ENCODE measurements around the gene MUL1. TPM values are rescaled to one million over a fixed set of nuclear protein-coding genes. Genes with fewer than 3 reads are reported as not detected.
A peak's percentile ranks its signal among the peaks of the same experiment; 100 is the strongest.

Gene MUL1
- total RNA-seq, 1 experiment from 2014 or later = 24.7 TPM

DNA sequence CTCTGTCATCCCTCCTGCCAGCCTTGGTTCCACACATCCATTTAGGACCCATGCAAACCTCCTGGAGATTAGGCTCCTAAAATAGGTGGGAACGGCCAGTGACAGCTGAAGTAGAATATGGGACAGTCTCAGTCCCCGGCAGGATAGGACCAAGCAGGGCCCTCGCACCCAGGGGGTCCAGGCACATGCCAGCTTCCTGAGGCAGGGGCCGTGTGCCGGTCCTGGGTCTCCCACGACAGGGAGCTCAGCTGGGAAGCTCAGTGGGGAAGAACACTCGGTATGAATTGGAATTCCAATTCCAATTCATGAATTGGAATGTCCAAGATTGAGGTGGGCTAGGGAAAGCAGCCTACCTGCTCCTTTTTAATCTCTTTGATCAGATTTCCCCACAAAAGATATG lies 9.8 kb downstream of the MUL1 start (continued):
- TF ChIP-seq, protein P1, sequence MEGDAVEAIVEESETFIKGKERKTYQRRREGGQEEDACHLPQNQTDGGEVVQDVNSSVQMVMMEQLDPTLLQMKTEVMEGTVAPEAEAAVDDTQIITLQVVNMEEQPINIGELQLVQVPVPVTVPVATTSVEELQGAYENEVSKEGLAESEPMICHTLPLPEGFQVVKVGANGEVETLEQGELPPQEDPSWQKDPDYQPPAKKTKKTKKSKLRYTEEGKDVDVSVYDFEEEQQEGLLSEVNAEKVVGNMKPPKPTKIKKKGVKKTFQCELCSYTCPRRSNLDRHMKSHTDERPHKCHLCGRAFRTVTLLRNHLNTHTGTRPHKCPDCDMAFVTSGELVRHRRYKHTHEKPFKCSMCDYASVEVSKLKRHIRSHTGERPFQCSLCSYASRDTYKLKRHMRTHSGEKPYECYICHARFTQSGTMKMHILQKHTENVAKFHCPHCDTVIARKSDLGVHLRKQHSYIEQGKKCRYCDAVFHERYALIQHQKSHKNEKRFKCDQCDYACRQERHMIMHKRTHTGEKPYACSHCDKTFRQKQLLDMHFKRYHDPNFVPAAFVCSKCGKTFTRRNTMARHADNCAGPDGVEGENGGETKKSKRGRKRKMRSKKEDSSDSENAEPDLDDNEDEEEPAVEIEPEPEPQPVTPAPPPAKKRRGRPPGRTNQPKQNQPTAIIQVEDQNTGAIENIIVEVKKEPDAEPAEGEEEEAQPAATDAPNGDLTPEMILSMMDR (IDR thresholded peaks at IDR 0.05 in 2 of 3, conservative IDR thresholded peaks at IDR 0.05 in 1 of 3; ENCODE audit: borderline replicate concordance in 1 of 3, insufficient read depth in 1 of 3, low read depth in 2 of 3, low read length in 2 of 3) = no peak
- no peak for TF ChIP-seq ELF1 (IDR thresholded peaks at IDR 0.05; ENCODE audit: borderline replicate concordance, low read depth)
- no peak for TF ChIP-seq ZNF274 (IDR thresholded peaks at IDR 0.05; ENCODE audit: low read depth, low read length)
- TF ChIP-seq, protein P2, sequence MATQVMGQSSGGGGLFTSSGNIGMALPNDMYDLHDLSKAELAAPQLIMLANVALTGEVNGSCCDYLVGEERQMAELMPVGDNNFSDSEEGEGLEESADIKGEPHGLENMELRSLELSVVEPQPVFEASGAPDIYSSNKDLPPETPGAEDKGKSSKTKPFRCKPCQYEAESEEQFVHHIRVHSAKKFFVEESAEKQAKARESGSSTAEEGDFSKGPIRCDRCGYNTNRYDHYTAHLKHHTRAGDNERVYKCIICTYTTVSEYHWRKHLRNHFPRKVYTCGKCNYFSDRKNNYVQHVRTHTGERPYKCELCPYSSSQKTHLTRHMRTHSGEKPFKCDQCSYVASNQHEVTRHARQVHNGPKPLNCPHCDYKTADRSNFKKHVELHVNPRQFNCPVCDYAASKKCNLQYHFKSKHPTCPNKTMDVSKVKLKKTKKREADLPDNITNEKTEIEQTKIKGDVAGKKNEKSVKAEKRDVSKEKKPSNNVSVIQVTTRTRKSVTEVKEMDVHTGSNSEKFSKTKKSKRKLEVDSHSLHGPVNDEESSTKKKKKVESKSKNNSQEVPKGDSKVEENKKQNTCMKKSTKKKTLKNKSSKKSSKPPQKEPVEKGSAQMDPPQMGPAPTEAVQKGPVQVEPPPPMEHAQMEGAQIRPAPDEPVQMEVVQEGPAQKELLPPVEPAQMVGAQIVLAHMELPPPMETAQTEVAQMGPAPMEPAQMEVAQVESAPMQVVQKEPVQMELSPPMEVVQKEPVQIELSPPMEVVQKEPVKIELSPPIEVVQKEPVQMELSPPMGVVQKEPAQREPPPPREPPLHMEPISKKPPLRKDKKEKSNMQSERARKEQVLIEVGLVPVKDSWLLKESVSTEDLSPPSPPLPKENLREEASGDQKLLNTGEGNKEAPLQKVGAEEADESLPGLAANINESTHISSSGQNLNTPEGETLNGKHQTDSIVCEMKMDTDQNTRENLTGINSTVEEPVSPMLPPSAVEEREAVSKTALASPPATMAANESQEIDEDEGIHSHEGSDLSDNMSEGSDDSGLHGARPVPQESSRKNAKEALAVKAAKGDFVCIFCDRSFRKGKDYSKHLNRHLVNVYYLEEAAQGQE (IDR thresholded peaks at IDR 0.05; ENCODE audit: low read depth) = no peak
- TF ChIP-seq SP1 (IDR thresholded peaks at IDR 0.05; ENCODE audit: low read depth) = no peak
- TF ChIP-seq JUND (IDR thresholded peaks at IDR 0.05) = no peak
- no peak for TF ChIP-seq EZH2 (IDR thresholded peaks at IDR 0.05)

DNA sequence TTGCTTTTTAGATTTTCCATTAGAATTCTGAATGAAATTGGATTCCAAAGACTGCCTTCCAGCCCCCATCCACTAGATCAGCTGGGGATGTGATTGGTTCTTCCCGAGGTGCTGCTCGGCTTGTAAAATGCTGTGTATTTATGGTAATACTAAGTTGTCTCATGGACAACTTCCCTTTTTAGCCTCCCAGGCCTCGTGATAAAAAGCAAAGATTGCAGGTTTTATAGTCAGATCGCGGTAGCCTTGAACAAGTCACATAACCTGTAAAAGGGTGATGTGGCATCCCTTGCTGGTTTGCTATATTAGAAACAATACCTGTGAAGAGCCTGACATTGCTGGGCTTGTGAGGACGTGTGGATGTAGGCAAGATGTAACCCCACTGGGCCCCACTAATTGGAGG lies 10.4 kb downstream of the MUL1 start:
- no peak overlapping the region for H2AFZ ChIP-seq (ENCODE audit: low read depth, low read length, poor library complexity, severe bottlenecking)
- H3K4me2 ChIP-seq (ENCODE audit: low read length) = no peak overlapping the region
- H3K27me3 ChIP-seq (ENCODE audit: insufficient read depth, low read length) = no peaks in the 10 kb centered on the region
- 0 out of 2 replicates have a peak overlapping the region, but pooled peaks have one; percentile 94 for H3K27ac ChIP-seq (ENCODE audit: low read depth, low read length)
- no peak overlapping the region for H3K4me3 ChIP-seq (replicated peaks in 1 of 2; ENCODE audit: low read depth in 1 of 2, low read length in 2 of 2)
- intact Hi-C loops (cut with micrococcal nuclease) = no loop called here
- ATAC-seq (no peak), DNase-seq (ENCODE audit: low read depth, low spot score) (no peak)
- POLR2A ChIA-PET = no interaction called here
- peaks cover 30 to 55% of the 10 kb centered on the region in 2 experiments for H3K4me1 ChIP-seq (ENCODE audit: control insufficient read depth in 1 of 2, insufficient read depth in 2 of 2, low read length in 2 of 2)
- RAD21 ChIA-PET (ENCODE audit: low non-redundant PET in 1 of 2, low total read pairs in 2 of 2, uncharacterized antibody in 2 of 2, unreplicated experiment in 2 of 2) = no interaction called here
- CTCF ChIA-PET = no interaction called here
- H3K36me3 ChIP-seq (ENCODE audit: control insufficient read depth in 1 of 2, insufficient read depth in 2 of 2, low read length in 2 of 2) = peaks cover 15 to 35% of the 10 kb centered on the region in 2 experiments; a peak in 3 of 4 replicates
- no peaks in the 10 kb centered on the region for H3K9me2 ChIP-seq (ENCODE audit: insufficient read depth)
- H3K9ac ChIP-seq (ENCODE audit: low read length) = no peak overlapping the region
- no peaks in the 10 kb centered on the region for H3K9me3 ChIP-seq (ENCODE audit: control insufficient read depth in 1 of 2, insufficient read depth in 1 of 2, low read depth in 1 of 2, low read length in 2 of 2)
- BruUV-seq (replicated peaks) = no TSS peak
- TF ChIP-seq, protein P2 (IDR thresholded peaks at IDR 0.05; ENCODE audit: low read depth) = no peak
- no peak for TF ChIP-seq CBX3 (IDR thresholded peaks at IDR 0.05; ENCODE audit: low read depth)
- TF ChIP-seq, protein P1 (IDR thresholded peaks at IDR 0.05 in 2 of 3, conservative IDR thresholded peaks at IDR 0.05 in 1 of 3; ENCODE audit: borderline replicate concordance in 1 of 3, insufficient read depth in 1 of 3, low read depth in 2 of 3, low read length in 2 of 3) = no peak
- no peak for TF ChIP-seq YY1 (IDR thresholded peaks at IDR 0.05; ENCODE audit: extremely low read depth, insufficient replicate concordance, low read depth, low read length)
- TF ChIP-seq RAD21 (IDR thresholded peaks at IDR 0.05; ENCODE audit: low read depth) = no peak
- TF ChIP-seq, protein P3, sequence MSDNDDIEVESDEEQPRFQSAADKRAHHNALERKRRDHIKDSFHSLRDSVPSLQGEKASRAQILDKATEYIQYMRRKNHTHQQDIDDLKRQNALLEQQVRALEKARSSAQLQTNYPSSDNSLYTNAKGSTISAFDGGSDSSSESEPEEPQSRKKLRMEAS (IDR thresholded peaks at IDR 0.05) = no peak
- no peak for TF ChIP-seq CEBPB (IDR thresholded peaks at IDR 0.05; ENCODE audit: low read depth)
- H4K20me1 ChIP-seq (ENCODE audit: insufficient read depth) = no peaks in the 10 kb centered on the region
- peaks cover 7% of the 10 kb centered on the region; the same call in 1 of the 2 replicates for H3K79me2 ChIP-seq (ENCODE audit: insufficient read depth, low read length)
